MM.1S (cell line): ENCODE data around the gene INO80B.
"Not testable (repeated sequence)": the region's sequence is repeated elsewhere in the genome, so short reads cannot be mapped to it uniquely, and the experiment has no call there.

ENCODE experiments used
- EZH2 ChIP-seq: fragments of 300-600 bp; sonication (generic); optimal IDR thresholded peaks from 2 replicates; pipeline ENCODE3; 2017; ENCODE audit warnings: low read depth, mild to moderate bottlenecking, antibody characterized with exemption, low read length, mixed read lengths
- EZH2phosphoT487 ChIP-seq: fragments of 300-600 bp; sonication (generic); IDR thresholded peaks from 2 replicates; pipeline ENCODE4 v1.6.1; 2018; ENCODE audit warnings: antibody characterized with exemption, low read length
- TF ChIP-seq, protein P1 (sequence below): fragments of 300-600 bp; sonication (generic); IDR thresholded peaks from 2 replicates; pipeline ENCODE4 v1.5.1; 2016; ENCODE audit warnings: antibody characterized with exemption, low read length, mixed read lengths

DNA sequence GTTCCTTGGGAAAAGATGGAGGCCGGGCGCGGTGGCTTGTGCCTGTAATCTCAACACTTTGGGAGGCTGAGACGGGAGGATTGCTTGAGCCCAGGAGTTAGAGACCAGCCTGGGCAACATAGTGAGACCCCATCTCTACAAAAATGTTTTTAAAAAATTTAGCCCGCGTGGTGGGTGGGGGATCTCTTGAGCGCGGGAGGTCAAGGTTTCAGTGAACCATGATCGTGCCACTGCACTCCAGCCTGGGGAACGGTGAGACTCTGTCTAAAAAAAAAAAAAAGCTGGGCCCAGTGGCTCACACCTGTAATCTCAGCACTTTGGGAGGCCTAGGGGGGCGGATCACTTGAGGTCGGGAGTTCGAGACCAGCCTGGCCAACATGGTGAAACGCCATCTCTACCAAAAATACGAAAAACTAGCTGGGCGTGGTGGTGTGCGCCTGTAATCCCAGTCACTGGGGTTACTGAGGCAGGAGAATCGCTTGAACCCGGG, 28.8 kb downstream of the INO80B start:
- TF ChIP-seq, protein P1, sequence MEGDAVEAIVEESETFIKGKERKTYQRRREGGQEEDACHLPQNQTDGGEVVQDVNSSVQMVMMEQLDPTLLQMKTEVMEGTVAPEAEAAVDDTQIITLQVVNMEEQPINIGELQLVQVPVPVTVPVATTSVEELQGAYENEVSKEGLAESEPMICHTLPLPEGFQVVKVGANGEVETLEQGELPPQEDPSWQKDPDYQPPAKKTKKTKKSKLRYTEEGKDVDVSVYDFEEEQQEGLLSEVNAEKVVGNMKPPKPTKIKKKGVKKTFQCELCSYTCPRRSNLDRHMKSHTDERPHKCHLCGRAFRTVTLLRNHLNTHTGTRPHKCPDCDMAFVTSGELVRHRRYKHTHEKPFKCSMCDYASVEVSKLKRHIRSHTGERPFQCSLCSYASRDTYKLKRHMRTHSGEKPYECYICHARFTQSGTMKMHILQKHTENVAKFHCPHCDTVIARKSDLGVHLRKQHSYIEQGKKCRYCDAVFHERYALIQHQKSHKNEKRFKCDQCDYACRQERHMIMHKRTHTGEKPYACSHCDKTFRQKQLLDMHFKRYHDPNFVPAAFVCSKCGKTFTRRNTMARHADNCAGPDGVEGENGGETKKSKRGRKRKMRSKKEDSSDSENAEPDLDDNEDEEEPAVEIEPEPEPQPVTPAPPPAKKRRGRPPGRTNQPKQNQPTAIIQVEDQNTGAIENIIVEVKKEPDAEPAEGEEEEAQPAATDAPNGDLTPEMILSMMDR, result not testable (repeated sequence)
- not testable (repeated sequence) for TF ChIP-seq EZH2, EZH2phosphoT487
